GM21390 (cell line): Measurements from ENCODE around the gene CREB3L4.

Experiments
- ATAC-seq: cut with Tn5 transposase; IDR thresholded peaks from one replicate; pipeline ENCODE4 v1.9.1; 2021; ENCODE audit not compliant: unreplicated experiment

CREB3L4 gene

DNA sequence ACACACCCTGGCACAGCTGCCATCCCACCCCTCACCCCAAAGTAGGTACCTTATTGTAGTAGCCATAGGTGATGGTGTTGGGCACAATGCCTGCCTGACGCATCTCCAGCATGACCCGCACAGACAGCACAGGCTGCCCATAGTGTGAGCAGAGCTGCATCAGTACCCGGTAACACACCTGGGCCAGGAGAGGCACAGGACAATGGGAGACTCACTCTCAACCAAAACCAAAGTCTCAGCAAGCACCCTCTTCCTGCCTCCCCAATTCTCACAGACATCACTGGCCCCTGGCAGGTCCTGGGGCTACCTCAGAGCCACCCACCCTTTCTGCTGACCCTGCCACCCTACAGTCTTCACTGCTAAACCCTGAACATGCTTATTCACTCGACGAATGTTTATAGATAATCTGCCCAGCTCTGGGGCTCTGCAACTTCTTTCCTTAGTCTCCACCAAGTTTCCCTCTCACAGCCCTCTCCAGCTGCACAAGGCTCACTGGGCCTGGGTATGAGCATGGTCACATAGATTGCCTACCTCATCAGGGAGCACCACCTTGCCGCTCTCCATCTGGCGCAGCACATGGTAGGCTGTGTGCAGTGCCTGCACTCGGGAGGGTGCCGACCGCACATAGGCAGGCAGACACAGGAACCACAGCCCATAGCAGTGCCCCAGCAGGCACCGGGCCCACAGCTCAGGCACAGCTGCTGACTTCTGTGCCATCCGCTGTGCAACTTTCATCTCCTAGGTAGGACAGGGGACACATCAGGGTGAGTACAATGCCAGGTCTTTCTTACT, 31.5 kb upstream of the CREB3L4 start:
- ATAC-seq: no peak

DNA sequence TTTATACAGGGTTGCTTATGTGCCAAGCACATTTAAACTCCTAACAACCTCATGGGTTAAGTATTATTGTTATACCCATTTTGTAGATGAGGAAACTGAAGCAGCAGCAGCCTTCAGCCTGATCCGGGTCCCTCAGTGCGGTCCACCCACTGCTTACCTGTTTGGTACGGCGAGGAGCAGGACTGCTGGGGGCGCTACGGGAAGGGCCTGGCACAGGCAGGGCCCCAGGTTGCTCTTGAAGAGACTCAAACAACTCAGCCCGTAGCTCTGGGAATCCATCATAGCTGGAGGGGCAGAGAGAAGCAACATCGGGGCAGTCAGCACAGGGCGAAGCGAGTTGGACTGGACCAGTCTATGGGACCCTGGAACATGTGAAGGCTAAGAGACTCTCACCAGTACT, 30.4 kb upstream of the CREB3L4 start:
- ATAC-seq: no peak

DNA sequence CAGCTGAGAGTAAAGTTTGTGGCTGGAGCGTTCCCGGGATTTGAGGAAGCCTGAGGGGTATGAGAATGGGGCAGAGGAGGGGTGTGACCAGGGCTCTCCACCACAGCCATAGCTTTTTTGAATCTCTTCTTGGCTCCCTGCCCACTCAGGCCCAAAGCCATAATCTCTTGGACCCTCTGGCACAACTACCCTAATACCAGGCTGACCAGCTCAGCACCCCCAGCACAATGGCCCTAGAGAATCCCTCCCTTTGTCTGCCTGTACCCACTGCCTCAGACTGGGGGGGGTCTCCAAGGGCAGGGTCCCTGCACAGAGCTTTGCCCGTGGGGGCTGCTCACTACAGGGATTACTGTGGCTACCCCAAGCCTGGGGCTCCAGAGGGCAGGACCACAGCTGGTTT, 28.7 kb upstream of the CREB3L4 start:
- ATAC-seq: no peak

DNA sequence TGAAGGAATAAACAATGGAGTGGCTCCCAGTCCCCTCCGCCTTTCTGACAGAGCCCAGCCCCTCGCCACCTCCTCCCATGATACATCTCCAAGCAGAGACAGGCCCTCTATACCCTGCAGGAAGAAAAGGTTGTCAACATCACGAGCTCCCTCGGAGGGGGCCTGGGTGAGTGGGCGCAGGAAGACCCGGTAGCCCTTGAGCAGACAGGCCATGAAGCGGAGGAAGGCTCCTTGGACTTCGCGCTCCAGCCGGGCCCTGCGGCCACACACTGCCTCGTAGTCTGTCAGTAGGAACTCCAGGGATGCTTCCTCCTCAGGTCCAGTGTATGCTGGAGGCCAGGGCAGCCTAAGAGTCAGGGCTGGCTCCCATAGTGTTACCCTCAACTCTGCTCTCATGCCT, 28.2 kb upstream of the CREB3L4 start:
- no peak for ATAC-seq

- ATAC-seq: no peak
Measured at GRCh38 chr1:153940756-153941155, 26.9 kb upstream of the CREB3L4 start.

GRCh38 chr1:153941826-153942725, 25.6 kb upstream of the CREB3L4 start:
- no peak for ATAC-seq

DNA sequence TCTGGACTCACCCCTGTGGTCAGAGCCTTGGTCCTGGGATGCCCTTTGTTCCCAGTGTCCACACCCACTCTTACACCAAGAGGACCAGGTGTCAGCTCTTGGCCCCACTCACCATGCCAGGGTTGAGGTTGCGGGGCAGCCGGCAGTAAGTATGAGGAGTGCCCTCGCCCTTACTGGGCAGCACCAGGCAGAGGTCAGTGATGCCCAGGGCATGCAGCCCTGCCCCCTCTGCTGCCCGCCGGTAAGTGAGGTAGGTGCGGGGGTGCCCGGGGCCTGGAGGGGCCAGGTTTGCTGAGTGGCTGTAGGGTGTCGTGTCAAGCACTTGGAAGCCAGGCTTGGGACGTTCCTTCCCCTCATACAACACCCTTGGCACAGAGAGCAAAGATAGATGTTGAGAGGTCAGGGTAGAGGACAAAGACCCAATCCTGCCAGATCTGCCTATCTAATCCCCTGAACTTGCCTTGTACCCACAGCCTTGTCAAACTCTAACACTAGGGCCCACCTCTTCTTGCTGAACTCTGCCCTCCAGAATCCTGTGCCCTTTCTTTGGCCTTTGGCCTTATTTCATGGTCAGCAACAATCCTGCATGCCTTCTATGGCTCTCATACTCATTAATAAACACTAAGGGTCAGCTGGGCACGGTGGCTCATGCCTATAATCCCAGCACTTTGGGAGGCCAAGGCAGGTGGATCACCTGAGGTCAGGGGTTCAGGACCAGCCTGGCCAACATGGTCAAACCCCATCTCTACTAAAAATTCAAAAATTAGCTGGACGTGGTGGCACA, 24.7 kb upstream of the CREB3L4 start:
- no peak for ATAC-seq

GRCh38 chr1:153944005-153944826, 23.5 kb upstream of the CREB3L4 start:
- no peak for ATAC-seq

DNA sequence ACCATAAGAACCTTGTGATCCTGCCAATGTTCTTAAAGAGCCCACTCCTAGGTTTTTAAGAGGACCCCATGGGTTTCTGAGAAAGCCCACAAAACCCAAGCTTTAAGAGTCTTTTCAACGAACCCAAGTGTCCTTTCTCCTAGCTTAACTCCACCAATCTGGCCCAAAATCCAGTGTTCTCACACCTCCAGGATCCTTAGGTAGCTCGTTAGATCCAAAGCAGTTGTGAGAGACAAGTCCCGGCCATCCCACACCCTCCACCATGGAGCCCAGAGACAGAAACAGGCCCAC, 22.9 kb upstream of the CREB3L4 start:
- no peak for ATAC-seq

GRCh38 chr1:153945131-153945794, 22.4 kb upstream of the CREB3L4 start:
- ATAC-seq: peak; percentile 8

DNA sequence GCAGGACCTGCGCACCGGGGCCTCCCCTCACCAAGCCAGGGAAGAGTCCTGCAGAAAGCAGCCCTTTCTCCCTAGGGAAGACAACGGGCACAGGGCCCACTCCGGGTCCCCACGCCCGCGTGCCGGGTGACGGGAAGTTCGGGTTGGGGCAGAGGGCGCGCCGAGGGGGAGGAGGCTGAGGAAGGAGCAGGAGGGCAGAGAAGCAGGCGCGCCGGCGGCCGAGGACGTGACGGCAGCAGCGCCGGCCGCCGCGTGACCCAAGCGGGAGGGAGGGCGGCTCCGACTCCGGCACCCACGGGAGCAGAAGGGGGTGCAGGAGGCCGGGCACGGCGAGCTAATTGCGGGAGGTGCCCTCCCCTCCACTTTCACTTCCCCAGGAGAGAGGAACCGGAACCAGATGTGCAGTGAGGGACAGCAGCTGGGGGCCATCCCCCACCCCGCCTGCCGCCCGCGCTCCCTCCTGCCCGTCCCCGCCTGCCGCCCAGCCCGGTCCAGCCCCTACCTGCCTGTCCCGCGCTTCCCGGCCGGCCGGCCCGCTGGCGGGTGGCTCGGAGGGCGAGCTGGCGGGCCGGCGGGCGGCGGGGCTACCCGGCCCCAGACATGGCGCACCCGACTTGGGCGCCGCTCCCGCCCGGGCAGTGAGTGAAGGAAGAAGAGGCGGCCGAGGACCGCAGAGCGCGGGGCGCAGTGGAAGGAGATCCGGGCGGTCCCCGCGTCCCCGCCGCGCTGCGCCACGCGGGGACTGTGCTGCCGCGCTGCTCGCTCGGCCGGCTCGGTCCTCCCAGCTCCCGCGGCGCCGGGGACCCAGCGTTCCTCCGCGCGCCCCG, 21.7 kb upstream of the CREB3L4 start:
- ATAC-seq: peak; percentile 61

DNA sequence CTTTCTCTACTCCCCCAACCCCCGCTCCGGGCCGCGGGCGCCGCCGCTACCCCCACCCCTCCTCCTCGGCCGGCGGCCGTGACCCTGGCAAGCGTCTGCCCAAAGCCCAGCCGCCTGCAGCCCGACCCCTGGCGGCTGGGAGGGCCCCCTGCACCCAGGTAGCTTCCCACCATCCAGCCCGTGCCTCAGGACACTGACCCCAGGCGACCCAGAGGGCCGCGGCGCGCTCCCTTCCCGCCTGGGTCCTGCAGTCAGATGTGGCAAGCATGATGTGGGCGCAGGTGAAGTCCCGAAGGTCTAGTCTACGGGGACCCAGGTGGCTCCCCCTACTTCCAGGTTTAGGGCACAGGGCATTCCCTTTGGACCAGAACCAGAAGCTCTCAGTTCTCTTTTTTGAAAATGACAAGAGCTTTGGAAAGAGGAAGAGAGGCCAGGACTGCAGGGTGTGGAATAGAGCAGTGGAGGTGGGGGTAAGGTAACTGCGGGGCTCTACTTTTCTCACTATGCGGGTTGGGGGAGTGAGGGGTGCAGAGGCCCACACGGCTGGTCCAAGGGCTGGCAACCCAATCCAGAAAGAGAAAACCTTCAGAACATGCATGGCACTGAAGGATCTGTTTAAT, 21.0 kb upstream of the CREB3L4 start, which contains the start of gene DENND4B:
TSS of gene DENND4B (minus strand) at position 97 of the 620 bp plus-strand sequence. CDS start 2,344 bp downstream, outside the sequence.
- peak; percentile 66 for ATAC-seq

DNA sequence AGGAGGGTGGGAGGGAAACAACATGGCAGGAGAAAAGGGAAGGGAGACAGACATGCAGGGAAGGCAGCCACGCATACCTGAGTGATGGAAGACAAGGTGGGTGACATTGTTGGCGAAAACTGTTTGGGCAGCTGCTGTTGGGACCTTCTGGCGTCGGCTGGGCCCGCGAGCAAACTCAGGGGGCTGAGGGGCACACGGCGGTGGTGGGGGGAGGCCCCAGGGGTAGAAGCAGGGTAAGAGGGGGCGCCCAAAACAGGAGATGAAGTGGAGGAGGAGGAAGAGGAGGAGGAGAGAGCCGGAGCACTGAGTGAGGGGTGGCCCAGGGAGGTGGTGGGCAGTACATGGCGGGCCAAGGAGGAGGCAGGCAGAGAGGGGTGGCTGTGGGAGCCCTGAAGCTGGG, 16.5 kb upstream of the CREB3L4 start:
- ATAC-seq: no peak

GRCh38 chr1:153951801-153952200, 15.9 kb upstream of the CREB3L4 start:
- no peak for ATAC-seq

DNA sequence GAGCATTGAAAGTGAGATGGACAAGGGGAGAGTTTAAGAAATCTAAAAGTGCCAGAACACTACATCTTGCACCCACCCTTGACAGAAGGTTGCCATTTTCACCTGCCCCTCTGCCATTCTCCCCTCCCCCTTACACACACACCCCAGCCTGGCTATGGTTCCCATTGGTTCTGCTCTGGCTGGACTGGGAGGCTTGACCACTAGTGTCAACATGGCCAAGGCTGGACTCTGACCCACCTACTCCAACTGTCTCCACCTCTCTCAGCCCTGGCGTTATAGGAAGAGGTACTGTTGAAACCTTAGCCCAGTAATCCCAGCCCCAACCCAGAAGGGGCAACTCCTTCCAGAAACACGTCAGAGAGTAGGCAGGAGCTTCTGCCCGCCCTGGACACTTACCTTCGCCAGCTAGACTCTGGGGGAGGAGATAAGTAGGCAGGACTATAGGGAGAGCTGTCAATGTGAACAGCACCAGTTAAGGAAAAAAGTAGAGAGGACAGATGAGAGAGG, 13.8 kb upstream of the CREB3L4 start:
- ATAC-seq: no peak

- no peak for ATAC-seq
Measured at GRCh38 chr1:153954826-153955225, 12.9 kb upstream of the CREB3L4 start.

DNA sequence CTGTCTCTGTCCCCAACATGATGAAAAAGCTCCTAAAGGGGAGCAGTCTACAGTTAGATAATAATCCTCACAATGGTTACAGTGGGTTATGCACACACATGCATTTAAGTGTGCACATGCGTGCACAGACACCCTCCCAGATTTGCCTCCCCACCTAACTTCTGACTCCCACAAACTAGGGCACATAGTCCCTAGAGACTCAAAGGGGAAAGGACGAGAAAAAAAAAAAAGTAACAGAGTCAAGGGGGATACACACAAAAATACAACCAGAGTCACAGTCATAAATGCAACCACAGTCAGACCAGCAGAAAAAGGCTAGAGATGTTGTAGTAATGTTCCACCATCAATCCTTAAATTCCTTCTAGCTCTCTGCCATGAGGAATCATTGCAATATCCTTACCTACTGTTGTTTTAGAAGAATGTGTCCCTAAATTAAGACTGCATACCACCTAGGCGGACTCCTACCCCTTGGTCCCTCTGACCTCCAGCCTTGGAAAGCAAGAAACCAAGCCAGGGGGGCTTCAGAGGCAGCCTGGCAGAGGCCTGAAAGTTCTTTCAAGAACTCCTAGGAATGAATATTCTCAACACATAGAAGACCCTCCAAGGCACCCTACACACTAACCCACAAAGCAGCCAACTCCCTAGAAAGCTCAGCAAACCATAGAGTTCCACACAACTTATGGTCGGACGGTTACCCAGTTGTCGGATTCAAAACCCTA, 10.5 kb upstream of the CREB3L4 start:
- ATAC-seq: no peak

- peak; percentile 22 for ATAC-seq
Measured at GRCh38 chr1:153957744-153958110, 10.0 kb upstream of the CREB3L4 start.
